Karpas-422 (cell line): ENCODE measurements around the gene DGKZ. TPM values are rescaled to one million over a fixed set of nuclear protein-coding genes. Genes with fewer than 3 reads are reported as not detected.

ENCODE experiments used
- DNase-seq: peaks from one replicate; pipeline ENCODE4 v3.0.0-alpha.2; 2015
- H2AFZ ChIP-seq: fragments of 200-600 bp; sonication (generic); 2 replicates; pipeline ENCODE4 v1.6.1; 2014; ENCODE audit warnings: antibody characterized with exemption, low read length, mixed read lengths
- H3K27ac ChIP-seq: fragments of 200-600 bp; sonication (generic); 2 replicates; pipeline ENCODE4 v1.5.1; 2014; ENCODE audit warnings: mild to moderate bottlenecking, low read length, moderate library complexity
- H3K27me3 ChIP-seq: fragments of 200-600 bp; sonication (generic); 2 replicates; pipeline ENCODE4 v1.6.1; 2014; ENCODE audit warnings: low read length, mixed read lengths
- H3K36me3 ChIP-seq: fragments of 200-600 bp; sonication (generic); 2 replicates; pipeline ENCODE4 v1.6.1; 2014; ENCODE audit warnings: low read length, mixed read lengths; ENCODE audit not compliant: insufficient read depth
- H3K4me1 ChIP-seq: fragments of 200-600 bp; sonication (generic); 2 replicates; pipeline ENCODE4 v1.6.1; 2014; ENCODE audit warnings: mild to moderate bottlenecking, low read length, mixed read lengths
- H3K4me2 ChIP-seq: fragments of 200-600 bp; sonication (generic); 2 replicates; pipeline ENCODE4 v1.6.1; 2014; ENCODE audit warnings: low read length, low read depth, mild to moderate bottlenecking; ENCODE audit not compliant: poor library complexity, severe bottlenecking
- H3K4me3 ChIP-seq: fragments of 200-600 bp; sonication (generic); 2 replicates; pipeline ENCODE4 v1.5.1; 2014; ENCODE audit warnings: mild to moderate bottlenecking, antibody characterized with exemption, low read length, mixed read lengths
- H3K79me2 ChIP-seq: fragments of 200-600 bp; sonication (generic); 2 replicates; pipeline ENCODE4 v1.6.1; 2014; ENCODE audit warnings: mild to moderate bottlenecking, low read length, mixed read lengths
- H3K9ac ChIP-seq: fragments of 200-600 bp; sonication (generic); 2 replicates; pipeline ENCODE4 v1.6.0; 2014; ENCODE audit warnings: low read length
- H3K9me2 ChIP-seq: fragments of 200-600 bp; sonication (generic), shearing (Covaris generic); replicated peaks from 2 replicates; pipeline ENCODE4 v1.6.0; 2014; ENCODE audit warnings: mild to moderate bottlenecking, low read length, moderate library complexity; ENCODE audit not compliant: insufficient read depth
- H3K9me3 ChIP-seq: fragments of 300-700, 200-600 bp; sonication (generic); 2 replicates; pipeline ENCODE4 v1.6.1; 2014; ENCODE audit warnings: low read length, mixed read lengths
- H4K20me1 ChIP-seq: fragments of 200-600 bp; sonication (generic); 2 replicates; pipeline ENCODE4 v1.6.1; 2014; ENCODE audit warnings: mild to moderate bottlenecking, antibody characterized with exemption, low read length, low read depth; ENCODE audit not compliant: insufficient read depth
- total RNA-seq: library from RNA; depleted of rRNA; stranded (reverse); fragments of >200 nt; shearing (Covaris generic); gene quantifications from 2 replicates; pipeline ENCODE4 v1.2.3, GENCODE V29; 2014; ENCODE audit warnings: low replicate concordance

DGKZ gene
- total RNA-seq, 1 experiment from 2014 or later, result 59.4 TPM

- H2AFZ ChIP-seq, result peak overlapping the region; percentile 23; the same call in 1 of the 2 replicates
Observed at GRCh38 chr11:46345131-46345597, 2.1 kb upstream of the DGKZ start.

GRCh38 chr11:46345881-46346484 is 1.3 kb upstream of the DGKZ start:
- Histone ChIP-seq H3K4me1 (peaks cover 49% of the 10 kb centered on the region), H3K4me2 (peak overlapping the region; percentile 66), H4K20me1 (peaks cover 3% of the 10 kb centered on the region; the same call in 1 of the 2 replicates), H3K4me3 (peak overlapping the region; percentile 58), H3K36me3 (no peaks in the 10 kb centered on the region), H3K79me2 (peaks cover 33% of the 10 kb centered on the region), H3K27me3 (no peaks in the 10 kb centered on the region), H2AFZ (no peak overlapping the region), H3K9me2 (no peaks in the 10 kb centered on the region), H3K27ac (no peak overlapping the region), H3K9ac (peak overlapping the region; percentile 64), H3K9me3 (no peaks in the 10 kb centered on the region)
- DNase-seq, result no peak

More at GRCh38 chr11:46345131-46345597, 2.1 kb upstream of the DGKZ start:
- H3K9ac ChIP-seq, result peak overlapping the region; percentile 64
- H3K36me3 ChIP-seq, result no peaks in the 10 kb centered on the region
- no peak overlapping the region for H3K27ac ChIP-seq
- H3K27me3 ChIP-seq, result no peaks in the 10 kb centered on the region
- peak overlapping the region; percentile 66 for H3K4me2 ChIP-seq
- H4K20me1 ChIP-seq, result peaks cover 3% of the 10 kb centered on the region; the same call in 1 of the 2 replicates
- peaks cover 26% of the 10 kb centered on the region for H3K79me2 ChIP-seq
- H3K9me2 ChIP-seq, result no peaks in the 10 kb centered on the region
- no peaks in the 10 kb centered on the region for H3K9me3 ChIP-seq
- peaks cover 42% of the 10 kb centered on the region for H3K4me1 ChIP-seq
- peak; percentile 55 for DNase-seq
- peak overlapping the region; percentile 58 for H3K4me3 ChIP-seq

- no peaks in the 10 kb centered on the region for H3K36me3 ChIP-seq
- H3K79me2 ChIP-seq, result peaks cover 51% of the 10 kb centered on the region
- H2AFZ ChIP-seq, result no peak overlapping the region
- peak overlapping the region; percentile 87 for H3K9ac ChIP-seq
- peaks cover 66% of the 10 kb centered on the region for H3K4me1 ChIP-seq
- no peaks in the 10 kb centered on the region for H3K9me3 ChIP-seq
- peak overlapping the region; percentile 96 for H3K4me3 ChIP-seq
- peak overlapping the region; percentile 35 for H3K27ac ChIP-seq
- DNase-seq, result peak; percentile 54
- no peaks in the 10 kb centered on the region for H3K27me3 ChIP-seq
- H4K20me1 ChIP-seq, result peaks cover 7% of the 10 kb centered on the region; the same call in 1 of the 2 replicates
- H3K4me2 ChIP-seq, result peak overlapping the region; percentile 94
- H3K9me2 ChIP-seq, result no peaks in the 10 kb centered on the region
Observed at GRCh38 chr11:46347637-46348311, 511 bp downstream of the DGKZ start.

GRCh38 chr11:46348566-46349401 is 1.5 kb downstream of the DGKZ start:
- H3K36me3 ChIP-seq, result no peaks in the 10 kb centered on the region
- peak overlapping the region; percentile 94 for H3K4me2 ChIP-seq
- peaks cover 61% of the 10 kb centered on the region for H3K79me2 ChIP-seq
- peaks cover 13% of the 10 kb centered on the region; the same call in 1 of the 2 replicates for H4K20me1 ChIP-seq
- peaks cover 61% of the 10 kb centered on the region for H3K4me1 ChIP-seq
- no peak overlapping the region for H2AFZ ChIP-seq
- peak overlapping the region; percentile 35 for H3K27ac ChIP-seq
- no peaks in the 10 kb centered on the region for H3K9me3 ChIP-seq
- peak overlapping the region; percentile 87 for H3K9ac ChIP-seq
- DNase-seq, result peak; percentile 67
- peak overlapping the region; percentile 96 for H3K4me3 ChIP-seq
- no peaks in the 10 kb centered on the region for H3K27me3 ChIP-seq
- no peaks in the 10 kb centered on the region for H3K9me2 ChIP-seq

- no peak overlapping the region for H3K4me3 ChIP-seq
- H3K9me3 ChIP-seq, result no peaks in the 10 kb centered on the region
- H3K9ac ChIP-seq, result peak overlapping the region; percentile 52
- H3K27me3 ChIP-seq, result no peaks in the 10 kb centered on the region
- peaks cover 54% of the 10 kb centered on the region for H3K4me1 ChIP-seq
- no peak overlapping the region for H2AFZ ChIP-seq
- no peaks in the 10 kb centered on the region for H3K9me2 ChIP-seq
- H3K79me2 ChIP-seq, result peaks cover 76% of the 10 kb centered on the region
- no peak for DNase-seq
- H3K27ac ChIP-seq, result peak overlapping the region; percentile 70
- peak overlapping the region; percentile 54 for H3K4me2 ChIP-seq
- H3K36me3 ChIP-seq, result no peaks in the 10 kb centered on the region
- H4K20me1 ChIP-seq, result peaks cover 13% of the 10 kb centered on the region; the same call in 1 of the 2 replicates
Observed at GRCh38 chr11:46350695-46351094, 3.4 kb downstream of the DGKZ start.

GRCh38 chr11:46351148-46351547 is 3.9 kb downstream of the DGKZ start:
- Histone ChIP-seq H4K20me1 (peaks cover 13% of the 10 kb centered on the region; the same call in 1 of the 2 replicates), H3K9ac (peak overlapping the region; percentile 52), H2AFZ (no peak overlapping the region), H3K4me1 (peaks cover 51% of the 10 kb centered on the region), H3K27me3 (no peaks in the 10 kb centered on the region), H3K79me2 (peaks cover 80% of the 10 kb centered on the region), H3K4me2 (peak overlapping the region; percentile 54), H3K9me2 (no peaks in the 10 kb centered on the region), H3K4me3 (peak overlapping the region; percentile 35; the same call in 1 of the 2 replicates), H3K36me3 (no peaks in the 10 kb centered on the region), H3K9me3 (no peaks in the 10 kb centered on the region), H3K27ac (peak overlapping the region; percentile 70)
- no peak for DNase-seq

- Histone ChIP-seq H3K4me1 (peaks cover 49% of the 10 kb centered on the region), H3K9me3 (no peaks in the 10 kb centered on the region), H3K36me3 (no peaks in the 10 kb centered on the region), H3K79me2 (peaks cover 84% of the 10 kb centered on the region), H3K4me2 (peak overlapping the region; percentile 54), H3K4me3 (peak overlapping the region; percentile 35; the same call in 1 of the 2 replicates), H3K9me2 (no peaks in the 10 kb centered on the region), H4K20me1 (peaks cover 13% of the 10 kb centered on the region; the same call in 1 of the 2 replicates), H3K9ac (peak overlapping the region; percentile 52), H3K27ac (peak overlapping the region; percentile 70), H2AFZ (no peak overlapping the region), H3K27me3 (no peaks in the 10 kb centered on the region)
- DNase-seq, result no peak
Observed at GRCh38 chr11:46351606-46352005, 4.3 kb downstream of the DGKZ start.
